NCI-H510A (cell line): ENCODE data around the gene NEUROG1.

ENCODE experiments used
- DNase-seq: peaks from one replicate; lab custom pipeline; 2025; lab: John Stamatoyannopoulos, UW

The NEUROG1 gene

DNA sequence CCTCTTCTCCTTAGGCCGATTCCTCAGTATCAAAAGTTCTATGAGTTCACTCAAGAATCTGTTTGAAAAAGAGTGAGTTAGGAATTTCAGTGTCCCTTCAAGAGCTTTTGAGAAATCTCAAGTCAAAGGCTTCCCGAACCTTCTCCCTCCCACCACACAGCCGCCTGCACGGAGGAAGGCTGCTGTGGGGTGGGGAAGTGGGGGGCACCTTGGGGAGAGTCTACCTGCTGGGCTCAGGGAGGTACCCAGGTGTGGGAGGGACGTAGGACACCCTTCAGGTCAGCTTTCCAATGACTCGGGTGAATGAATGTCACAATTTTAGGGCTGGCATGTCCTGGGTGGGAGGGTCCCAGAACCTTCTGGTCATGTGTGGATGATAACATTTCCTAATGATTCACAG is 25.5 kb upstream of the NEUROG1 start:
- DNase-seq: no peak

DNA sequence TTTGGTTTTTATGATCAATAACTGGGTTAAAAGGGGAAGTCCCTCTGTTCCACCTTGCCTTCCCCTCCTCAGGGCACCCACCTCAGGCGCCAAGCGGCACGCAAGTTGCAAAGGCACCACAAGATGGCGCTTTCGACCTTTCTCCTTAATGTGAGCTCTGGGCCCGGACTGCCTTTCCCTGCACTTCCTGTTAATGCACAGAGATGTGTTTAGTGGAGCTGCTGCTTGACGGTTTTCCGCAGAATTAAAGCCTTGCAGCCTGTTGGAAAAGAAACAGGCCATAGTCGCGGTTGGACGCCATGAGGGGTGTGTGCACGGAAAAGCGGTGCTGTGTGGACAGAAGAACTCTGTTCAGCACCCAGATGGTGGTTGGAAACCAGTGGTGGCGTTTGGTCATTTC is 25.1 kb upstream of the NEUROG1 start:
- DNase-seq: peak; percentile 29

DNA sequence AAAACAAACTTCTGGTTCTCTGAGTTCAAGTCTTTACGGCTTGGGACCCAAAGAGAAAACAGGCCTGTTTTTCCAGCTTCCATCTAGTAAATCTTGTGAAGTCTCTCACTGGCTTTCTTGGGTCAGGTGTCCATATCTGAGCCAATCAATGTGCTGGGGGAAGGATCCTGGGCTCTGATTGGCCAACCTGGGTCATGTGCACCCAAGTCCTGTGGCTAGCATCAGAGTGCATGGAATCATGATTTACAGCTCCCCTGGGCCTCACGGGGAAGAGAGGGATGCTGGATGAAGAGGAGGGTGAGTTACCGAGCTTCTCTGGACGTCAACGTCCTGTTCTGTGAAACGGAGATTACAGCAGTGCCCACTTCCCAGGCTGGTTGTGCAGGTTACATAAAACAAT is 23.6 kb upstream of the NEUROG1 start:
- no peak for DNase-seq

DNA sequence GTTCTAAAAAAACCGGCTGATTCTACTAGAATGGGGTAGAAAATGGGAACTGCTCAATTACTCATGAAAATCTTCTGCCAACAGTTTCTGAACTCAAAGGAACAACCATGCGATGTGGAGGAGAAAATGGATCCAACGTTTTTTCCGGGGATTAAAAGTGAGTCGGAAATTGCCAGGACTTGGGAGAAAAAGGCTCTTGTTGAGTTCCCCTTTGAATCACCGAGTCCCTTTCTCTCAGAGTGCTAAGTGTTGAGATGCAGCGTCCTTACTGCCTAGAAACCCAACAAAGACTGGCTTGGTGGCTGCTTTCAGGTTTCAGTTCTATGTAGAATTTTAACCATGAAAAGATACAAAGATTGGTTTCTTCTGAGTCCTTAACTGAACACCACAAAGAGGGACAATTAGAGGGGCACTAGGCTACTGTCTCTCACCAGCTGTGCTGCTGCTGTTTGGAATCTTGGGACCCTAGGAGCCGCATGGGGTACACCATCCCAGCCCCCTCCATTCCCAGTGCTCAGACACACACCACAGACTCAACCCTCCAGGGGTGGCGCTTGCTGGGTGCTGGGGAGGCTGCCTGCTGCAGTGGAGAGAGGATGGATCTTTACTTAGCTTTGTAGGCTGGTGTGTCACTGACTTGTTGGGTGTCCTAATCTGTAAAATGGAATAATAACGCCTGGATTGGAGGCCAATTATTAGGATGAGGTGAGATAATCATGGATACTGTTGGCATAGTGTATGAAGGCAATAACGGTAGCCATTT is 21.5 kb upstream of the NEUROG1 start:
- DNase-seq: no peak

DNA sequence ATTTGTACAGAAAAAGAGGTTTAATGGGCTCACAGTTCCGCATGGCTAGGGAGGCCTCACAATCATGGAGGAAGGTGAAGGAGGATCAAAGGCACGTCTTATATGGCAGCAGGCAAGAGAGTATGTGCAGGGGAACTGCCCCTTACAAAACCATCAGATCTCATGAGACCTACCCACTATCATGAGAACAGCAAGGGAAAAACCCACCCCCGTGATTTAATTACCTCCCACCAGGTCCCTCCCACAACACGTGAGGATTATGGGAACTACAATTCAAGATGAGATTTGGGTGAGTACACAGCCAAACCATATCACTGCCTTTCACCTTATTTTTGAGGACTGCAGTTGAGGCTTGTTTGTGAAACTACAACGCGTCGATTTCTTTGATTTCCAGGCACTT is 20.9 kb upstream of the NEUROG1 start:
- DNase-seq: no peak

DNA sequence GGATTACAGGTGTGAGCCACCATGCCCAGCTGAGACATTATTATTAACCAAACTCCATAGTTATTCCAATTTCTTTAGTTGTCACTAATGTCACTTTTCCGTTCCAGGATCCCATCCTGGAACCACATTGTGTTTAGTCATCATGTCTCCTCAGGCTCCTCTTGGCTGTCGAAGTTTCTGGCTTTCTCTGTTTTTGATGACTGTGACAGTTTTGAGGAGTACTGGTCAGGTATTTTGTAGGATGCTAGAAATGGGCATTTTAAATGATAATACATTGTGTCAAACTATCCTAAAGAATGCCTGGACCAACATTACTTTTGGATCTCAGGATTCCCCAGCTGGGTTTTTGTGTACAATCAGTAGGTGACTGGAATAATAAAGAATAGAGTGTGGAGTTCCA is 19.8 kb upstream of the NEUROG1 start:
- DNase-seq: no peak

DNA sequence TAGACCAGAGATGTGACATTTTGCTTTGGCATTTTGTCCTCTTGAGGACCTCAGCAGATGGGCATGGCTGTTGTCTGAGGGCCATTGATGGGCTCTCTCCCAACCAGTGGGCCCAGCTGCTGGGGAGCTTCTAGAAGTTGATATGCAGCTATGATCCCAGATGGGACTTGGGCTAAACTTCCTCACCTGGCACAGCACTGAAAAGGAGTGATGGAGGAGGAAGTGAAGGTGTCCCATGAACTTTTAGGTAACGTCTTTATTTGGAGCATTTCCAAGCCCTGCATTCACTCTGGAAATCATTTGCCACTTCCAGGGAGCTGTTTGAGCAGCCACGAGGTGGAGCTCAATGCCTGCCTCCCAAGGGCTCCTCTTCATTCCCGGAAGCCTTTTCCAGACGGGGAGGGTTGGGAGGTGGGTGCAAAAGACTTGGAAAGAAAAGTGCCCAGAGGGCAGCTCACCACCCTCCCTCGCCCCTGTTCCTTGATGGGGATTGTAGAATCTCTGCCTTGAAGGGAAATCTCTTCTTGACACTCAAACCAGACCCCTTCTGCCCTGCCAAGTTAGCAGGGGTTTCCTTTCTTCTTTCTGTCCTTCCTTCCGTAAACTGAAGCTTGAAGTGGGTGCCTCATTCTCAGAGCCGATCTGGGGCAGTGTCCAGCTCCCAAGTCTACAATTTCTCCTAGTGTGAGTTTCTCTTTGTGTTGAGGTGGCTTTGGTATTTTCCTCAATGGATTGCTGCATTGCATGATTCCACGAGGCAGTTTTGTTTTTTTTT is 18.1 kb upstream of the NEUROG1 start:
- DNase-seq: no peak

DNA sequence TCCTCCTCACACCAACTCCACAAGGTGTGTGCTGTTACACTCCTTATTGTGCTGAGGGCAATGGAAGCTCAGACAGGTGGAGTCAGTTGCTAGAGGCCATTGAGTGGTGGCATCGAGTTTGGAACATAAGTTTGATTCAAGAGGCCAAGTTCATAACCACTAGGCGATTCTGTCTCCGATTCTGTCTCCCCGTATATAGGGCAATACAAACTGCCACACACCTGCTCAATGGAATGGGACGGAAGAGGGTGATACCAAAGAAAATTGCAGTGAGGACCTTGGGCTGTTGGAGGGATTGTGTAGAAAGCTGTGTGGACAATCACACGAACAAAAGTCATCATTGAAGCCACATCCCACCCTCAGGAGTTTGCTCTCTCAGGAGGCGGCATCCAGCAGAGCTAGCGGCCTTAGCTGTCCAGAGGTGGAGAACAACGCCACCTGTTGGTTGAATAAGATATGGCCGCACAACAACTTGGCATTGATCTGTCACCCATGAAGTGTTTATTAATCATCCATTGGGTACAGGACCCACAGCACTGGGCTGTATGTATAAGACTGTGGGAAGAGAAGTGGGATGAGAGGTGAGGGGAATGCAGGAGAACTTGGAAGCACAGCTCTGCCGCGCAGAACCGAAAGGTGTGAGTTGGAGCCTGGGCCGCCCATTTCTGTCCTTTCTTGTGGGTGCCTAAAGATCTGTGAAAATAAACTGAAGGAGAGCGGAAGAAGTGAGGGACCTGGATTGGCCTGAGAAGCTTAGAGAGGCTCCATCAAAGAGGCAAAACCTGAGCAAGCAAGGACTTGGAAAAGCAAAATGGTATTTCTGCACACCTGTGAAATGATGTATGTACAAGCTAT is 16.1 kb upstream of the NEUROG1 start:
- peak; percentile 22 for DNase-seq

DNA sequence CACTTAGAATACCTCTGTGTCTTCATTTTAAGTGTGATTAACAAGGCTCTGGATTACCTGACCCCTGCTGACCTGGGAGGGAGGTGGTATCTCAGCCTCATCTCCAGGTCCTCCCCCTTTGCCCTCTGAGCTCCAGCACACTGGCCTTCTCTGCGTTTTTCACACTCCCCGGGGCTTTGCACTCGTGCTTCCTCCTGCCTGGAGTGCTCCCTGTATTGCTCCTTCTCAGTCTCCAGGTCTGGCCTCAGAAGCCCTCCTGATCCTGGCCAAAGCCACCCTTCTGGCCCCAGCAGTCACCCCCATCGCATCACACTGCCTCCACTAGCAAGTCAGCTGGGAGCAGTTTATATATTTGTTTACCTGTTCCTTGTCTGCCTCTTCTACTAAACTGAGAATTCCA is 13.6 kb upstream of the NEUROG1 start:
- no peak for DNase-seq

DNA sequence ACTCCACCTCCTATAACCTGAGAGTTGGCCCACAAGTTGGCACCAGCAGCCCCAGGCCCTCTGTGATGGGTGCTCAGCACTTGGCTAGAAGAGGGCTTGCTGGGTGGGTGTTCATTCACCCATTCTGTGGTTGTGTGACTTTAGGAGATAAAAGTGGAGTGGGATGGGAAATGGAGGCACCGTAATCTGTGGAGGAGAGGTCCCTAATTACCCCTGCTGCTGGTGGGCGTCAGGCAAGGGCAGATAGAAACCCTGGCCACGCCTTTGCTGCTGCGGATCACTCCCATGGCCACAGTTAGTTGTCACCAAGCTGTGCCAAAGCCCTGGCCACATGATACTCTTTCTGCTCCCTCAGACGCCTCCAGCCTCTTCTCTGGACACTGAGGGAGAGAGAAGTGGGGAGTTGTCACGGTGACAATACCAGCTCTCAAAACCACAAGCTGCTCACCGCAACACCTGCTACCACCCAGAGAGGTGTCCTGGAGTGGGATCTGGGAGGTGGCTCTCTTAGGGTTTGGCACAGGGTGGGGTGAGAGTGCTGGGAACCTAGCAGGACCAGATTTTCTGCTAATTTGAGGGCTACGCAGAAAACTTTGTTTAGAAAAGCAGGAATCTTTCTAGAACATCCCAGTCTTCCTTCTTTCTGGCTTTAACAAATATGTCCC is 12.0 kb upstream of the NEUROG1 start:
- DNase-seq: peak; percentile 23

DNA sequence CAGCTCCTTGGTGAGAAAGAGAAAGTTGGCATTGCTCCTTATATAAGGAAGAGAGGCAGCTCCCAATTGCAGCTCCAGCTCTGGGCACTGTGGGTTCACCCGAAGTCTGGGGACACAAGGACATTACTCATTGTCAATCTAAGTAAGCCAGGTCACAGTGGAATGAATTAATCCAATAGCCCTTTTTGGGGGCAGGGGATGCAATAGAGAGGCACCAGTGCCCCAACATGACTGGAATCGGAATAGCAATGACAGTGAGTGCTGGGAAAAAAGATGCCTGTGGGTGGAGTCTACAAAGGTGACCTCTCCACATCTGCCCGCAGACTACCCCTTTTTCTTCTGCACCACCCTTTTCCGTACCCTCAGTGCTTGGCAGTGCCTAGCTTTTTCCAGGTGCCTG is 11.1 kb upstream of the NEUROG1 start:
- DNase-seq: no peak

DNA sequence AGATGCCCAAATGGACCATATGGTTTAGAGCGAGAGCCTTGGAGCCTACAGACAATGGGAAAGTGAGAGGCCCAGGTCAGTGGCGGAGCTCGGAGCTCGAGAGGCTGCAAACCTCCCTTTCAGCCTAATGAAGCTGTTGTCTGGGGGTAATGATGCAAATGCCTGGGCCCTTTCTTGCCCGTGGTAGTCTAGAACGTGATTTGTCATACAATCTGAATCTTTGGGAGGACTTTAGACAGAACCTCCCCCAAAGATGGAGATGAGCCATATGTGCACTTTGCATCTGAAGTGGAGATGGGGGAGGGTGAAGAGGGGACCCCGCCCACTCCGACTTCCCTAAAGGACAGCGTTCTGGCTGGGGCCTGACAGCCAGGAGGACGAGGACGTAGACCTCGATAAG is 10.3 kb upstream of the NEUROG1 start:
- DNase-seq: no peak

DNA sequence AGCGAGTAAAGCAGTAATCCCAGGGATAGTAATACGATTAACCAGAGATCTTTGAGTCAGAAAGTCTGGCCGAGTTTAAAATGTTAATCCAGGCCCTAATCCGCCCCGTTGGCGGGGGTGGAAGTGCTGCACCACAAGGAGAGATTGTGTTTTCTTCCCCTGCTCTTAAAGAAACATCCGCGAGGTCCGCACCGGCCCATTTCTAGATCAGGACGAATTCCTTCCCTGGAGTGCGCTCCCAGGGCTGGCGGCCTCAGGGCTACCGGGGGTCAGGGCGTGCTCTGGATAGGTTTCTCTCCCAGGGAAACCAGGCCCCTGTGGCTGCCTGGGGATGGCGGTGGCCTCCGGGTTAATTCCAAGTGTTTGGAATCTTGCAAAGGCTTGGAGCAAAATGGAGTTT is 9.3 kb upstream of the NEUROG1 start:
- DNase-seq: no peak

DNA sequence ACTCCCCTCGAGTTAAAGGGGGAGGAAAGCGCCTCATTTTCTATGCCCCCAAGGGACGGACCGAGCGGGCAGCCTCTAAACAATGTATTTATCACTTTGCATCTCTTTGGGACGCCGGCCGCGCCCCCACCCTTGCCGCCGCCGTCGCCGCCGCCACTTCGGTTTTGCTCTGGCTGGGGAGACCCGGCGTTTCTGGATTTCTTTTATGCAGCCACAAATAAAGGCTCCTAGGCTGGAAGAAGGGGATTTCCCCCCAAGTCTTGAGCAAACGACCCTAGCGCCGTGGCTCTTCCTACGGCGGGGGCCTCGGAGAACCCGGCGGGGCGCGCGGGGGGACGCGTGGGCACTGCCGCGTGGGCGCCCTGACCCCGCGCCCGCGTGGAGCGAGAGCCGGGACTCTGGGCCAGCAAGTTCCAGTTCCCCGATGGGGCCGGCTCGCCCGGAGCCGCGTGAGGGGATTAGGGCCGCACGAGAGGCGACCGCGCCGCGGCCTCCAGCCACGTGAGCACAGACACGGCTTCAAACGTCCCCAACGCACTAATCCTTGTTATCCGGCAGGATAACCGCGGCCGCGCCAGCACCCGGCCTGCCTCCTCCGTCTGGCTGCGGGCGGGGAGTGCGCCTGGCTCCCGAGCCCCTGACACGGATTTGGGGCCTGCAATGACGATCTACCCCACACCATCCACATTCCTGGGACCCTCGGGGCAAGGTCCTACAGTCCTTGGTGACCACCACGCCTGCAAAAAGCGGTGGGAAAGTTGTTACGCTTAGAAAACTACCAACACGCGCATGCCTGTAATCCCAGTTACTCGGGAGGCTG is 7.9 kb upstream of the NEUROG1 start:
- no peak for DNase-seq

DNA sequence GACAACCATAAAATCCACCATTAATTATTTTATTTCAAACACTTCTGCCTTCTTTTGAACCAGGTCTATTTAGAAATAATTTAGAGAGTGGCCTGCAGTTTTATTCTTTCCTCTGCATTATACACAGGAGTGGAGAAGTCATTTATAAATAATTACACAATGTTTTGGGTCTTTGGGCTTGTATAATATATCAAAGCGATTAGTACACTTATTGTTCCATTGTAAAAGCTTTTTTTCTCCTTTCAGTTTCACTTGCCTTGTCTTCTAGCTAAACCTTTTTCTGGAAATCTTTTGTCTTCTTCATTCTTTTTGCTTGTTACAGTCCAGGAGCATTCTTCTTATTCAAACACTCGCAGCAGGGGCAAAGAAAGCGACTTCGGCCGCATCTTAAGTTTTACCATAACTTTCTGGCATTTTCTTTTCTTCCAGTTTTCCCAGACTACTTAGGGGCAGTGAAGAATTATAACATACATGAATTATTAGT is 7.3 kb upstream of the NEUROG1 start:
- DNase-seq: no peak

DNA sequence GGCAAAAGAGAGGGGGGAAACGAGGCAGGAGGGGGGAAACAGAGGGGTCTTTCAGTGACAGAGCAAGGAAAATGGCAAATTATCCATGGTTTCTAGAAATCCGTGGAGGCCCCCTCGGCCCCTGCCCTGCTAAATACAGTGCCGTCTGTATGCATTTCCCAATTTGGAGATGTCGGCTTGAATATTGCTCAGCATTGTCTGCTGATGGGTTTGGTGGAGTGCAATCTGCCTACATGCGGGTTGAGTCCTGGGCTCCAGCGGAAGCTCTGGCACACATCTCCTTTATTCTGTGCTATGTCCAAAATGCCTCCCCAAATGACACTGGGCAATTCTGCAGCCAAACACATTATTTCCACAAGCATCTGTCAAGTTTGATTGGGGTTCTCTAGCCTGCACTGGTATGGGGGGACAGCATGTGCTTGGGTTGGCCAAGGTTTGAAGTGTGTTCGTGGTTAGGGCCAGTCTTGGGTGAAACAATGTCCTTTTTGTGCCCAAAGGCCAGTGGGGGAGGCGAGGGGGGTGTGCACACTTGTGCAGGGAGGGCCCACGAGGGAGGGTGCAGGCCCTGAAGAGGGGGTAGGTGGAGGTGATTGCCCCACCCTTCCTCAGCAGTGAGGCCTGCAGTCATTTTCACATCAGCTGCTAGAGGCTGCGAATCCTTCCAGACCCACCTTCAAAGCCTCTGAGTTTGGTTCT is 6.2 kb upstream of the NEUROG1 start:
- DNase-seq: no peak

DNA sequence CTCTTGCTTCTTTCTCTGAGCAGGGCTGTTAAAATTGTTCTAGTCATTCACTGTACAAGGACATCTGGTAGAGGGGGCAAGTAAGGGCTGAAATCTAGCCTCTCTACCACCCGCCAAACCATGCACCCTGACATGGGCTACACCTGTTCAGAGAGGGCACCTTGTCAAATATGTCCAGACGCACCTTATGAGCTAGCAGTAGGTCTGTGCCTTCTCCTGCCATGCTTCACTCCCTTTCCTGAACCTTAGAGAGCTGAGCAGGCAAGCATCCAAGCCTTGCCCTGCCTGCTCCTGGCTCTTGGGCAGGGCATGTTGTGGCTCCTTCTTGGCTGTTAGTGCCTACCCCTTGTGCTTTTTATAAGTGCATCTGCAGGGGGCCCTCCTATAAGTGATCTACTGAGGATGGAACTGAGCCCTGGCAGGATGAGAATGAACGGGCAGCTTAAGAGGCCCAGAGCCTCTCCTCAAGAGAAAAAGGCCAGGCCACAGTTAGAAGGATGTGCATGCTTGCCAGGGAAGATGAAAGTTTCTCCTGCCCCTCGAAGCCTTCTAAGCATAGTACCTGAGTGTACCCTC is 3.8 kb upstream of the NEUROG1 start:
- DNase-seq: no peak

DNA sequence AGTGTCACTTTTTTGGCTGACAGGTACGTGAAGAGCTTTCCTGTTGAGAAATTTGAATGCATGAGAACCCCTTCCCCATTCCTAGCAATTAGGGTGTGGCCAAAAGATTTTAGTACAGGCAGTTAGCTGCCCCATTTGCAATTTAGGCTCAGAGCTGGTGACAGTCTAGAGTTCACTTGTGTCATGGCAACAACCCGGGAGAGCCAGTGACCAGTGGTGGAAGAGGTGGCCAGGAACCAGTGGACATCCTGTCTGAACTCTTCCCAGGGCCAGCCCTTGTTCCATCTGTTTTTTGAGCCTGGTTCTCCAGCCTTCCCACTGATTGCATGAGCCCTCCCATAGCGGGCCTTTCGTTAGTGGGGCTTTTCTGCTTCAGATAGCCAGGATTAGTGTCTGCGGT is 2.5 kb upstream of the NEUROG1 start:
- DNase-seq: no peak

DNA sequence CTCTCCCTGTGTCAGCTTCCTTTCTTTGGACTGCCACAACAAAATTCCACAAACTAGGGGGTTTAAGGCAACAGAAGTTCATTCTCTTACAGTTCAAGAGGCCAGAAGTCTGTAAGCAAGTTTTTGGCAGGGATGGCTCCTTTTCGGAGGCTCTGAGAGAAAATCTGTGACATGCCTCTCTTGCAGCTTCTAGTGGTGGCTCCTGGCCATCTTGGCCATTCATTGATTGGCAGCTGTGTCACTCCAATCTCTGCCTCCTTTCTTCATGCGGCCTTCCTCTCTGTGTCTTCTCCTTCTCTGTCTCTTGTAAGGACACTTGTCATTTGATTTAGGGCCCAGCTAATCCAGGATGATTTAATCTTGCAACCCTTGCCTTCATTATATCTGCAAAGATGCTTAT is 2.0 kb upstream of the NEUROG1 start:
- DNase-seq: no peak

DNA sequence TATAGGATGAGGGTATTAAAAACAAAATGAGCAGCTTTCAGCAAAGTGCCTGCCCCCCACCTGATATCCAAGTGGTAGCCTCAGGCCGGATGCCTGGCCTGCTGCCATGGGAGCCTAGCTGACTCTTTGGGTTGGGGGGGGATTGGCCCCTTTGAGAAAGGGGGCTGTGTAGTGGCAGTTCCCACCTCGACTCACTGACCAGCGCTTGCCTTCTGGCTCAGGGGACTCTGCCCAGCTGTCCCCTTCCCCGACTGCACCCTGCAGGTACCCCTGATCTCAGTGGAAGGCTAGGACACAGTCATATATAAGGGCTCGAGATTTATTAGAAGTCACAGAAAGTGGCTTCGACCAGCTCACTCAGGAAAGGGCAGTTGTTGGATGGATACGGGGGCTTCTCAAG is 1.5 kb upstream of the NEUROG1 start:
- no peak for DNase-seq
